Transverse colon (tissue), 4 donors: ENCODE results near the gene CD69. TPM values are rescaled to one million over a fixed set of nuclear protein-coding genes. Genes with fewer than 3 reads are reported as not detected.

ENCODE experiments used
- DNase-seq: peaks from one replicate; pipeline ENCODE4 v3.0.0-alpha.2; 2019
- H3K27ac ChIP-seq, 4 donors: fragments of 200-600 bp; sonication (generic); 2 replicates each; pipeline ENCODE4 v1.5.1; 2016 to 2018; ENCODE audit warnings: inconsistent platforms in 4 of 4
- H3K27me3 ChIP-seq: fragments of 200-600 bp; sonication (generic); 2 replicates; pipeline ENCODE4 v1.5.1; 2017; ENCODE audit warnings: inconsistent platforms
- H3K36me3 ChIP-seq, 4 donors: fragments of 200-600 bp; sonication (generic); 2 replicates each; pipeline ENCODE4 v1.5.1; 2017 to 2019; ENCODE audit warnings: inconsistent platforms in 4 of 4
- H3K4me1 ChIP-seq, 4 donors: fragments of 200-600 bp; sonication (generic); 2 replicates each; pipeline ENCODE4 v1.5.1; 2017 to 2020; ENCODE audit warnings: inconsistent platforms in 4 of 4
- H3K4me3 ChIP-seq, 4 donors: fragments of 200-600 bp; sonication (generic); 1 replicate in 1 of 4; 2 replicates in 3 of 4; pipeline versions ENCODE4 v1.5.1 to v1.6.1; 2017 to 2019; ENCODE audit warnings: inconsistent platforms in 4 of 4
- H3K9me3 ChIP-seq, 2 donors: fragments of 200-600 bp; sonication (generic); 2 replicates each; pipeline ENCODE4 v1.5.1; 2017 to 2019; ENCODE audit warnings: inconsistent platforms in 2 of 2
- EP300 ChIP-seq: sonication (generic); formaldehyde crosslinking; IDR thresholded peaks from one replicate; pipeline ENCODE4 v1.6.1; 2017; ENCODE audit warnings: antibody characterized with exemption, low read depth
- POLR2A ChIP-seq: fragments of 450-650 bp; IDR thresholded peaks from one replicate; pipeline ENCODE4 v1.6.1; 2016; ENCODE audit warnings: antibody characterized with exemption, mild to moderate bottlenecking, moderate library complexity
- POLR2AphosphoS5 ChIP-seq, 3 donors: sonication (generic); formaldehyde crosslinking; IDR thresholded peaks; one replicate each; pipeline ENCODE4 v1.6.1; 2016; ENCODE audit warnings: antibody characterized with exemption in 3 of 3
- WGBS, 2 donors: methylation state at CpG; one replicate each; pipeline ENCODE4 v1.1.5; 2018; ENCODE audit warnings: low coverage in 1 of 2; 5-methylcytosine and 5-hydroxymethylcytosine counted together
- in situ Hi-C, 4 donors: fragments of 200-750 bp; cut with MboI; loops; one replicate each; pipeline versions ENCODE4 v1.15.0 to v1.15.1; 2017; ENCODE audit warnings: low sequenced_read_pairs in 3 of 4, low pct_ligation_motif_present in 1 of 4, low pct_unique_long_range_greater_than_20kb in 1 of 4
- intact Hi-C: fragments of 100-400 bp; cut with DNase I; formaldehyde crosslinking; loops from one replicate; pipeline ENCODE4 v1.15.1; 2023; ENCODE audit warnings: low total_unique reads
- total RNA-seq, 4 donors: library from RNA; depleted of rRNA; stranded (reverse); fragments of >200 nt; gene quantifications; one replicate each; pipeline ENCODE4 v1.1.0, GENCODE V29; 2016
- TF ChIP-seq, protein P1 (sequence below), 5 experiments: fragments of 200-600 bp in 3 of 5; fragments of 450-650 bp in 2 of 5; sonication (generic) in 3 of 5; IDR thresholded peaks; 1 replicate in 2 of 5; 2 replicates in 3 of 5; pipeline ENCODE4 v1.5.1; 2016 to 2017; ENCODE audit warnings: antibody characterized with exemption in 5 of 5, inconsistent platforms in 3 of 5, mild to moderate bottlenecking in 2 of 5, moderate library complexity in 1 of 5

CD69 gene
- total RNA-seq, 4 donors from 2014 or later, result 7.8 to 19.2 TPM; not detected in 2

DNA sequence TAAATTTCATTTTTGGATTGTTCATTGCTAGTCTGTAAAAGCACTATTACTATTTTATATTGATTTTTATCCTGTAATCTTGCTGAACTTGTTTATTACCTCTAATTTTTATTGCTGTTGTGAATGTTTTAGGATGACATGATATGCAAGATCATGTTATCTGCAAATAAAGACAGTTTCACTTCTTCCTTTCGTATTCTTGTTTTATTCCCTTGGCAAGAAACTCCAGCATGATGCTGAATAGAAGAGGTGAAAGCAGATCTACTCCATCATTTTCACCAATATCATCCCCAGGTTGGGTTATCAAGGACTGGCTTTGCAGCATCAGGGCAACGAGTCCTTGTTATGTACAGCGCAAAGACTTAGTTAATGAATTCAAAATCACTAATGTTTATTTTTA lies 25.1 kb downstream of the CD69 start:
- H3K36me3 ChIP-seq, result no peaks in the 10 kb centered on the region
- in situ Hi-C loops, result no loop called here

DNA sequence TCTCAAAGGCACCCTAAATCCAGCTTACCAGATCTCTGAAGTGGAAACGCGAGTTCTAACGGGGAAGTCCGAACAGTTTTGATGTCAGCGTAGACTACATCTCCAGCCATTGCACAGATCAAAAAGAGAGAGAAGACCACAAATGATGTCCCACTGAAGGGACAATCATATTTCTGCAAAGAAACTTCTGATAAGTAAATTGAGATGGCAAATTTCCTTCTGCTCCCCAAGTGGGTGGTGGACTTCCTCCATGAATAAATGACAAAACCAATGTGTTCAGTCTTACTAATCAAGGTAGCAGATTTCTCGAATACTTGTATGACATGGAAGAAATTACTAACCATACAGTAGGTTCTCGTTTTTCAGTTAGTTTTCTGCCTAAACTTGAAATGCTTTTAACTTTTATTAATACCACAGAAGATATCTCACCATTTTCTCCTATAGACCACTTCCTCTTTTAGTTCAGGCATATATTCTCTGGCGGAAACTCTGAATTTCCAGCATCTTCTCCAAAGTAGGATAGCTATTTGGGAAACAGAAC lies 27.7 kb downstream of the CD69 start, which contains the start of gene CLECL1:
Gene CLECL1, minus strand, starts transcription at position 177 of the 541 bp plus-strand sequence.
- WGBS, 2 donors, result 68 to 76% methylated on average over 8 of the region's 8 CpGs
- intact Hi-C loops (no loop called here), in situ Hi-C loops (no loop called here)
- no peaks in the 10 kb centered on the region for H3K9me3 ChIP-seq
- DNase-seq, result no peak
- H3K4me3 ChIP-seq, result no peak within 1 kb of the TSS
- no peaks in the 10 kb centered on the region for H3K27me3 ChIP-seq
- TF ChIP-seq POLR2AphosphoS5 (IDR thresholded peaks at IDR 0.05) (no peak), EP300 (no peak), POLR2A (no peak)
- TF ChIP-seq, protein P1, sequence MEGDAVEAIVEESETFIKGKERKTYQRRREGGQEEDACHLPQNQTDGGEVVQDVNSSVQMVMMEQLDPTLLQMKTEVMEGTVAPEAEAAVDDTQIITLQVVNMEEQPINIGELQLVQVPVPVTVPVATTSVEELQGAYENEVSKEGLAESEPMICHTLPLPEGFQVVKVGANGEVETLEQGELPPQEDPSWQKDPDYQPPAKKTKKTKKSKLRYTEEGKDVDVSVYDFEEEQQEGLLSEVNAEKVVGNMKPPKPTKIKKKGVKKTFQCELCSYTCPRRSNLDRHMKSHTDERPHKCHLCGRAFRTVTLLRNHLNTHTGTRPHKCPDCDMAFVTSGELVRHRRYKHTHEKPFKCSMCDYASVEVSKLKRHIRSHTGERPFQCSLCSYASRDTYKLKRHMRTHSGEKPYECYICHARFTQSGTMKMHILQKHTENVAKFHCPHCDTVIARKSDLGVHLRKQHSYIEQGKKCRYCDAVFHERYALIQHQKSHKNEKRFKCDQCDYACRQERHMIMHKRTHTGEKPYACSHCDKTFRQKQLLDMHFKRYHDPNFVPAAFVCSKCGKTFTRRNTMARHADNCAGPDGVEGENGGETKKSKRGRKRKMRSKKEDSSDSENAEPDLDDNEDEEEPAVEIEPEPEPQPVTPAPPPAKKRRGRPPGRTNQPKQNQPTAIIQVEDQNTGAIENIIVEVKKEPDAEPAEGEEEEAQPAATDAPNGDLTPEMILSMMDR (IDR thresholded peaks at IDR 0.05), result no peak
- H3K36me3 ChIP-seq, result no peaks in the 10 kb centered on the region
- peaks cover 0 to 12% (median 4%) of the 10 kb centered on the region in 4 donors for H3K4me1 ChIP-seq
- H3K27ac ChIP-seq, result peak within 1 kb of the TSS; percentile 46 to 54 (median 50)

More for the DNA sequence above, 25.1 kb downstream of the CD69 start:
- WGBS, 2 donors, result 81 to 87% methylated on average over 3 of the region's 3 CpGs
- Histone ChIP-seq H3K9me3 (no peaks in the 10 kb centered on the region), H3K27ac (no peak overlapping the region), H3K27me3 (no peaks in the 10 kb centered on the region), H3K4me3 (no peak overlapping the region), H3K4me1 (peaks cover 0 to 12% (median 4%) of the 10 kb centered on the region in 4 donors)
- no peak for DNase-seq
- TF ChIP-seq EP300 (no peak), POLR2AphosphoS5 (IDR thresholded peaks at IDR 0.05) (no peak), POLR2A (no peak)
- TF ChIP-seq, protein P1 (IDR thresholded peaks at IDR 0.05), result no peak
- intact Hi-C loops, result no loop called here

DNA sequence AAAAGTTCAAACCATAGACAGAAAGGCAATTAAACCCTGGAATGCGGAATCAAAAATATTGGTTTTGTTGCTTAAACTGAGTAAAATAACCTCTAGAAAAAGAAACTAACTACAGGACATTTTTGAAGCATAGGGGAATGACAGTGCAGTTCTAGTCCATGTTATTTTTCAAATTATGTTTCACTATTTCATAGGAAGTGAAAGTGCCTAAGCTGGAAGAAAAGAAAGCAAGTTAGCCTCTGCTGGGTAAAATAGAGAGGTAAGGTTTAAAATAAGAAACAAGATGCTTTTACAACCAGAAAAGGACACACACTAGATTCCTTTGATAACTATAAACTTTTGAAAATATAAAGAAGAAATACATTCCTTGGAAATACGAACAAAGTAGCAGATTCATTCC lies 28.9 kb downstream of the CD69 start:
- in situ Hi-C loops (no loop called here), intact Hi-C loops (no loop called here)
- WGBS, 2 donors, result 64 to 76% methylated on average over 2 of the region's 2 CpGs
- H3K27me3 ChIP-seq, result no peaks in the 10 kb centered on the region
- H3K27ac ChIP-seq, result peak overlapping the region; percentile 46 to 54 (median 50)
- peaks cover 0 to 2% (median 0%) of the 10 kb centered on the region in 4 donors for H3K4me1 ChIP-seq
- no peak for DNase-seq
- TF ChIP-seq POLR2A, result no peak
- no peaks in the 10 kb centered on the region for H3K36me3 ChIP-seq
- no peak overlapping the region for H3K4me3 ChIP-seq
- no peaks in the 10 kb centered on the region for H3K9me3 ChIP-seq

DNA sequence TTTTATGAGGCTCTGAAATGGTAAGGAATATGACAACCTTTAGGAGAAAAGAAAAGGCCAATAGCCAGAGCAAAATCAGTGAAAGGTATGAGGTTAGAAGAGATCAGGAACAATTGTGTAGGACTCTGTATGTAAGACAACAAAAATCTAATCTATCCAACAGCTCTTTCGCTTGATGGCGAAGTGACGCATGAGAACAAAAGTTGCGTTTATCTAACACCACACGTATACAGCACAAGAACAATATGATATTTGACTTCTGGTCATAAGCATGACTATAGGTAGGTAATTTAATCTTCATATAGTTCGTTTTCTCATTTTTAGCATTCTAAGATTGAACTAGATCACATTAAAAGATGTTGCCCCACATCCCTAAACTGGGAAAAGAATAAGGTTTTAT lies 29.3 kb downstream of the CD69 start:
- H3K4me1 ChIP-seq, result no peaks in the 10 kb centered on the region
- H3K27me3 ChIP-seq, result no peaks in the 10 kb centered on the region
- WGBS, 2 donors, result 69% methylated on average over 6 of the region's 6 CpGs
- no peaks in the 10 kb centered on the region for H3K9me3 ChIP-seq
- no peak overlapping the region for H3K4me3 ChIP-seq
- intact Hi-C loops, result no loop called here
- H3K27ac ChIP-seq, result peak overlapping the region; percentile 46 to 54 (median 50)
- no peak for DNase-seq
- H3K36me3 ChIP-seq, result no peaks in the 10 kb centered on the region
- in situ Hi-C loops, result no loop called here
- TF ChIP-seq EP300 (no peak), POLR2A (no peak), POLR2AphosphoS5 (IDR thresholded peaks at IDR 0.05) (no peak)
- TF ChIP-seq, protein P1 (IDR thresholded peaks at IDR 0.05), result no peak

DNA sequence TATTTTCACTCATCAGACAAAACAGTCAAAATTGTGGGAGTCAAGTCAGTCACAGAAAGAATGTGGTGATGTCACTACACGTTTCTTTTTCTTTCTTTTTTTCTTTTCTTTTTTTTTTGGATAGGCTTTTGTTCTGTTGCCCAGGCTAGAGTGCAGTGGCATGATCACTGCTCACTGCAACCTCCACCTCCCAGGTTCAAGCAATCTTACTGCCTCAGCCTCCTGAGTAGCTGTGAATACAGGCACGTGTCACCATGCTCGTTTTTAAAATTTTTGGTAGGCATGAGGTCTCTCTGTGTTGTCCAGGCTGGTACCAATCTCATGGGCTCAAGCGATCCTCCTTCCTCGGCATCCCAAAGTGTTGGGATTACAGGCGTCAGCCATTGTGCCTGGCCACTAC lies 30.1 kb downstream of the CD69 start:
- in situ Hi-C loops, result no loop called here
- no peak overlapping the region for H3K4me3 ChIP-seq
- no peaks in the 10 kb centered on the region for H3K36me3 ChIP-seq
- no peaks in the 10 kb centered on the region for H3K4me1 ChIP-seq
- peak overlapping the region in 3 of 4 donors; percentile 47 to 54 (median 53) for H3K27ac ChIP-seq
- no peak for DNase-seq
- H3K27me3 ChIP-seq, result no peaks in the 10 kb centered on the region
- H3K9me3 ChIP-seq, result no peaks in the 10 kb centered on the region
- WGBS, 2 donors, result 71 to 79% methylated on average over 6 of the region's 6 CpGs
- TF ChIP-seq, protein P1 (IDR thresholded peaks at IDR 0.05), result no peak
- TF ChIP-seq POLR2AphosphoS5 (IDR thresholded peaks at IDR 0.05) (no peak), EP300 (no peak), POLR2A (no peak)
- intact Hi-C loops, result no loop called here
